ENCODE data around the gene POLR2L. TPM values are rescaled to one million over a fixed set of nuclear protein-coding genes. Genes with fewer than 3 reads are reported as not detected.

Gene POLR2L
- 109 TPM for polyA plus RNA-seq (ENCODE audit: insufficient read length)

DNA sequence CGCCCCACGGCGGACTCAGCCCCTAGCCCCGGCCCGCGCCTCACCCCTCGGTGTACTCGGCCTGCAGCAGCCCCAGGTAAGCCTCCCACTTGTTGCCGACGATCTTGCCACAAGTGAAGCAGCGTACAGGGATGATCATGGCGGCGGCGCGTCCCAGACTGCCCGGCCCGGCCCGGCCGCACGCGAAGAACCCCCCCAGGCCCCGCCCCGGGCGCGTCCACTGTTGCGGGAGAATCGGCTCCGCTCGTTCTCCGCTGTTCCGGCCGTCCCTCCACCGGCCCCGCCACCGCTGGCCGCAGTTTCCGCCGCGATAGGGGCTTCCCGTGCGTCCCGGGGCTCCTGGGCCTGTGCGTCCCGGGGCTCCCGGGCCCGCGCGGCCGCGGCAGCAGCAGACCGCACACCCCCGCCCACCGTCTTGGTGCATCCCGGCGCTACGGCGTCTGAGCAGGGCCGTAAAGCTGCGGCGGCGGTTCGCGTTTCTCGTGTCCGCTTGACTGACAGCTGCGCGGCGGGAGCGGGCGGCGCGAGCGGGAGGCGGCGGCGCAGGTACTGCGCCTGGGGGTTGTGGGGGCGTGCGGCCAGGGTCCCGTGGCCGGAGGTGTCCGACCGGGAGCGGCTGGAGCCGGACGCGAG is at the start of gene POLR2L, which contains the start of gene TSPAN4:
TSS of gene POLR2L (minus strand) at position 160 of the 633 bp plus-strand sequence. CDS start at position 139, 21 bp downstream.
TSS of gene TSPAN4 (plus strand) at position 483 of the 633 bp plus-strand sequence. CDS start 7,453 bp downstream, outside the sequence.
- DNase-seq (ENCODE audit: low read depth), result no peak

DNA sequence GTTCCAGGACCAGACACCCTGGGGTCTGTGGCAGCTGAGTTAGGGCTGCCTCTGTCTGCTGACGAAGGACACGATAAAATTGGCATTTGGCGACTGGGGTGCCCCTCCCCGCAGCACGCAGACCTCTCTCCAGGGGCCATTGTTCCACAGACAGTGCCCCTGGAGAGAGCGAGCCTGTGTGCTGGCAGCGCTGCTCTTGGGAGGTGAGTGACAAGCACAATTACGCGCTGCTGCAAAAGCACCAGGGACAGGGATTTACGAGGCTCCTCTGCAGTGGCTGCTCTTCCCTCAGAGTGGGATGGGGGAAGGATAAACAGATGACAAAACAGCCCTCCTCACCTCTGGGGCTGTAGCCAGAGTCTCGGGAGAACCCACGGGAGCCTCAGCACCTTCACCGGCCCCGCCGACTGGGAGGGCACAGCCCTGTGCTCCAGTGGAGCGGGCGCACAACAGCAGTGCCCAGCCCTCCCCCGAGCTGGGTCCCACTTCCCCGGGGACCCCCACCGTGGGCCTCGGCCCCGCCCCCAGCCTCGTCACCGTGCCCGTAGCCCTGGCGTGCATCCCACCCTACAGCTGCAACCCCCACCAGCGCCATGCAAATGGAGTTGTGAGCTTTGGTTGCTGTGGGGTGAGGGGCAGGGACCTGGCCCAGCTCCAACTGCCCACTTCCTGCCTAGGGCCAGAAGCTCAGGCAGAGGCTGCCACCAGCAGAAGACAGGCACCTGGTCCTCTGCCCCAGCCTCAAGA is 48.6 kb upstream of the POLR2L start:
- DNase-seq (ENCODE audit: low read depth), result no peak

DNA sequence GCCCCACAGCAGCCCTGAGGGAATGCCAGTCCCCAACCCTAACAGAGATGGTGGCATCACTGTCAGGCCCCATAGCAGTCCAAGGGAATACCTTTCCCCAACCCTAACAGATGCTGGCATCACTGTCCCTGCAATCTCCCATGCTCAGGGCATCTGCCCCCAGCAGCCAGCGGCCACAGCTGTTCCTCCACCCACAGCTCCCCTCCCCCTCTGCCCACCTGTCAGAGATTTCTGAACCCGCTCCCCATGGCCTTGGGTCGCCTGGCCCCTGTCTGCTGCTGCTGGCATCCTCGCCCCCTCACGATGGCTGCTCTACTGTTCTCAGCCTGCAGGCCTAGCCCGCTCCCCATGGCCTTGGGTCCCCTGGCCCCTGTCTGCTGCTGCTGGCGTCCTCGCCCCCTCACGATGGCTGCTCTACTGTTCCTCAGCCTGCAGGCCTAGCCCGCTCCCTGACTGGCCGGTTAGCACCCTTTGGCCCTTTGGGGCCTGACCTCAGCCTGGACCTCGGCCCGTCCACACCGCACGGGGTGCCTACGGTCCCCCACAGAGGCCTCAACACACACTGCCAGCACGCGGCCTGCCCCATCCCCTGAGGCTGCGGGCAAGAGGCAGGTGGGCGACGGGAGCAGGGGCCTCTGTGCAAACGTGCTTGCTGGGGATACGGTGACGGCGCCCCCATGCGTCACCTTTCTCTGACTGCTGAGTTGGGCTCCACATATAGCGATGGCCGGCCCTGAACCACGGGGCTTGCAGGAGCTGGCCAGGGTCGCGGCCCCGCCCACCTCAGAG is 47.6 kb upstream of the POLR2L start:
- DNase-seq (ENCODE audit: low read depth), result no peak

DNA sequence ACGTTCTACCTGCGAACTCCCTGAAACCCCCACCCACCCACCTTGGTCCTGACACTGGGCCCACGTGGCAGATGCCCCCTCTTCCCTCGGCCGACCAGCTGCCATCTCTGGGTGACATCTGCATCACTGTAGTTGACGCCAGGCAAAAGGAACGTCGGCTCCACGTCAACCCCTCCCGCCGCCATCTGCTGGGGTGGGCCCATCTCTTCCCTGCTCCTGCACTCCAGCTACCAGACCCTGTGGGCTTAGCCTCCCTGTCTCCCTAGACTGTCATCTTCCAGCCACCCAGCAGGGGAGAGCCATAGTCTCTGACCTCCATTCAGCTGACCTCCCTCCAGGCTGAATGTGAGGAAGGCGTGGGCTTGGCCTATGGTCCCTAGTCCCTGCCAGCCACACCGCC is 46.9 kb upstream of the POLR2L start:
- DNase-seq (ENCODE audit: low read depth), result no peak

DNA sequence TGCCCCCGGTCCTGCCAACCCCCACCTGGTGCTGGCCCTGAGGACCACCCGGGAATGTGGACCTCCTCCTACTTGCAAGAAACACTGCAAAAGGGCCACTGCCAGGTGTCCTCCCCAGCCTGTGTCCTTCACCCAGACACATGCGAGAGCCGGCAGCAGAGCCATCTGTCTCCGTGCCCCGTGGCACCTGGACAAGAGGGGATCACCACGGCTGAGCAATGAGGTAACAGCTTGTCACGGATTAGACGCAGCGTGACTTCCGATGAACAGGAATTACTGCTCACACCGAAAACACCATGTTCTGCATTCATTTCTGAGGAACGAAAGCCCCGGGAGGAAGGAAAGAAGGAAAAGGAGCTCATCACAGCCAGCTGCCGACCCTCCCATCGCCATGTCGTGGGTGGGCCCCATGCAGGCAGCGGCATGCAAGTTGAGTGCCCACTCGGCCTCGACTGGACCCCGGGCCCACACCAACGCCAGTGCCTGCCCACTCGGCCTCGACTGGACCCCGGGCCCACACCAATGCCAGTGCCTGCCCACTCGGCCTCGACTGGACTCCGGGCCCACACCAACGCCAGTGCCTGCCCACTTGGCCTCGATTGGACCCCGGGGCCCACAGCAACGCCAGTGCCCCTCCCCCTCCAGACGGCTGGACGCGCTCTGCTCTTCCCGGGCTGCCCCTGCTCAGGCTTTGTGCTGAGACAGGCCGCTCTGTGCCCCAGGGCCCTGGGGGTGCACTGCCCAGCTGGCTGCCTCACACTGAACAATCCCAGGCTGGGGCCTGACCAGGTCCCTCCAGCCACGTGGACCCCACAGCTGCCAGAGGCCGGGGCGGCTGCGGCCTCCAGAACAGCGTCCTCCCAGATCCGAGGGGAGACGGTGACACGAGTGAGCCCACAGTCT is 46.2 kb upstream of the POLR2L start:
- DNase-seq (ENCODE audit: low read depth), result no peak

DNA sequence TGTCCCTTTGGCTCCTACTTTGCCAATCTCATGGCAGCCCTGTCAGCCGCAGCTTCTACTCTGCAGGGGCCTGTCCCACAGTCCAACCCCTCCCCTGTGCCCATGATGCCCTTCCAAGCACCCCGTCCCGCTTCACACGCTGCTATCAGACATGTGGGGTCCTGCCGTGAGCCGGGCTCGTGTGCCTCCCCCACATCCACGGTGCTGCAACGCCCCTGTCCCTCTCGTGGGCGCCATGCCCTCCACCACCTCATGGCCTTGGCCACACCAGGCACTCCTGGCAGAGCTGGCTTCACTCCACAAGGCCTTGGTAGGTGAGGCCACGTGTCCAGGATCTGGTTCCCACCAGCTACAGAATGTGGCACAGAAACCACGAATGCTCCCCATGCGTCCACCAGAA is 45.3 kb upstream of the POLR2L start:
- no peak for DNase-seq (ENCODE audit: low read depth)

DNA sequence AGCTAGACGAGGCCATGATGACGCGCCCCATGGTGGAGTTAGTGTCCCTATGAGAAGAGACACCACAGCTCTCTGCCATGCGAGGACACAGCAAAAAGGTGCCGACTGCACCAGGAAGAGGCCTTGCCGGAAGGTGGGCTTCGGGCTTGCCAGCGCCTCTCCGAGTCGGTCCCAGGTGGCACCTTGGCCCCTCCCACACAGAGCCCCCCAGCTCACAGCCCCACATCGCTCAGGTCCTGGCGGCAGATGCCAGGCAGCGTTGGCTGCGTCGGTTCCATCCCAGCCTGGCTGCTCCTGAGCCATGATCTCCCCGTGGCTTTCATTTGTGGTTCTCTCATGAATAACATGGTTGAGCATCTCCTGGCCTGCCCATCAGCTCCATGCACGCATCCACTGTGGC is 44.2 kb upstream of the POLR2L start:
- no peak for DNase-seq (ENCODE audit: low read depth)

DNA sequence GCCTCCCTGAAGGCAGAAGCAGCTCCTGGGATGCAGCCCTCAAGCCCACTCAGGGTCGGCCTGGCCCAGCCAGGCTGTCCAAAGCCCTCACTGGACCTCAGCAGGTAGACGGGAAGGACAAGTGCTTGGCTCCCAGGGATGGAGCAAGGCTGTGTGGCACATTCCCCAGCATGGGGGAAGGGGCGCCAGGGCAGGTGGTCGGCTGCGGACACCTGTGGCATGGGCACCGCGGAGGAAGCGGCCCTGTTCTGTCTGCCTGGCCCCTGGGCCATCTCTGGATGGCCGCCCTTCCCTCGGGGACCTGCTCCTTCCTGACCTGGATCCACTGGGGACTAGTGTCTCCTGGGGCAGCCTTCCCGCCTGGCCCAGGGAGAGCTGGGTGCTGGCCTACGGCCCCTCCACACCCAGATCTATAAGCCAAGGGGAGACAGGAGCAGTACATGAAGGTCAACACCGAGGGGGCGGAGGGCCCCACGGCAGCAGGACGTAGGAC is 42.3 kb upstream of the POLR2L start:
- DNase-seq (ENCODE audit: low read depth), result no peak

DNA sequence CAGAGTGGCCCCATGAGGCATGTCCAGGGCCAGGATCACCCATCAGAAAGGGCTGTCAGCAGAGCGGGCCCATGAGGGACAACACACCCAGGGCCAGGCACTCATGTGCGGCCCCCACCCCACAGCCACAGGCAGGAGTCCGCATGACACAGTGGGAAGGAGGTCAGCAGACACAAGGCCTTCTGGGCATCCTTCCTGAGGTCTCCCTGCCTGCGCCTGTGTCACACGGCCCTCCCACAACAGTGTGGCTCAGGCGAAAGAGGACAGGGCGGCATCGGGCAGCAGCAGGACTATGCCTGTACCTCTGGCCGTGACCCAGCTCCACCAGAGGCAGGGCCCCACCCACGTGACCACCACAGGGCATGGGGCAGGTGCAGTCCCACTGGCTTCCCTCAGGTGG is 41.2 kb upstream of the POLR2L start:
- DNase-seq (ENCODE audit: low read depth), result no peak

DNA sequence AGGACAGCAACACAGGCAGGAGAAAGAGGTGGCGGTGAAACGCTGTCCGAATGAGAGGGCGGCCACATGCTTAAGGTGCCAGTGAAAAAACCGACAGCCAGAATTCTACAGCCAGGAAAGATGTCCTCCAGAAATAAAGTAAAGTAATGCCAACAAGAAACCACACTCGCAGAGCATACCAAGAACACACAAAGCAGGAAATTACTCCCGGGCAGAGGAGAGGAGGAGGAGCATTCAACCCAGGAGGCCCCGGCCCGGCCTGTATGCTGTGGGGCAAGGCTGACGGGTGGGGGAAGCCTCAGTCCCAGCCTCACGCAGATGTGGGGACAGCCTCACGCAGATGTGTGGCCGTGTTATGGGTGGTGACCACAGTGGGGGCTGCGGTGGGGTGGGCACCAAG is 40.3 kb upstream of the POLR2L start:
- DNase-seq (ENCODE audit: low read depth), result no peak

DNA sequence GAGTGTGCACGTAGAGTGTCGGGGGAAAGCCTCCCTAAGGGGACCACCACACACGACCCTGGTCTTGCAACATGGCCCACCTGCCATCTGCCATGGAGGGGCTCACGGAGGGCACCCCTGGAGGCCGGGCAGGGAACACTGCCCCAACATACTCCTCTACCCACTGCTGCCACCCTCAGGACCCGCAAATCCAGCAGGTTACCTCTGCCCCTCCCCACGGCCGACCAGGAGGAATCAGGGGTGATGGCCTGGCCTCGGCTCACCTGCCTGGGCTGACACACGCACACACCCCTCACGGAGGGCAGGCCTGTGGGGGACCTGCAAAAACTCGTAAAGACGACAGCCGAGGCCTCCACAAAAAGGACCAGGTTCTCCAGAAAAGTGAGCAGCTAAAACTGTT is 38.1 kb upstream of the POLR2L start:
- DNase-seq (ENCODE audit: low read depth), result no peak

DNA sequence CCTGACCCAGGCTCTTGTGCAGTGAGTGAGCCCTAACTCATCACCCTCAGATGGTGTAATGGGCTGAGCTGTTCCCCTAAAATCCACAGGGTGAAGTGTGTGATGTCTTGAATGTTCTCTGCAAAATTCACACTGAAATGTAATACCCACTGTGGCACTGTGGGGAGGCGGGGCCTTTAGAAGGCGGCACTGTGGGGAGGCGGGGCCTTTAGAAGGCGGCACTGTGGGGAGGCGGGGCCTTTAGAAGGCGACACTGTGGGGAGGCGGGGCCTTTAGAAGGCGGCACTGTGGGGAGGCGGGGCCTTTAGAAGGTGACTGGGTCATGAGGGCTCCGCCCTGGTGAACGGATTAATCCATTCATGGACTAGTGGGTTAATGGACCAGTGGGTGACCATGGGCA is 35.2 kb upstream of the POLR2L start:
- DNase-seq (ENCODE audit: low read depth), result no peak

DNA sequence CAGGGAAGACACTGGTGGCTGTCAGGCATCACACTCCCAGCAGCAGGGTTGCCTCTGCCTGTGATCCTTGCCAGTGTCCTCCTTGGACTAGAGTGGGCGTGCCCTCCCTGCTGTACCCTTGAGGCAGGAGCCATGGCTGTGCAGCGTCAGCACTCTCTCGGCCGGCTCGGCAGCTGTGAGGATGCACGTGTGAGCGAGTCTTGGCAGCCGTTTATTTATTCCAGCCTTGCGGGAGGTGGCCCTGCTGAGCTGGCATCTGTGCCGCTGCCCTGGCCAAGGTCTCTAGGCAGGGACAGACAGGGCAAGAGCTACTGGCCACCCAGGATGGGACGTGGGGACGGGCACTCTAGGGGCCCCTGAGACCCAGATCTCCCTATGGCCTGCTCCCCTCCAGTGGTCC is 34.2 kb upstream of the POLR2L start:
- DNase-seq (ENCODE audit: low read depth), result no peak

DNA sequence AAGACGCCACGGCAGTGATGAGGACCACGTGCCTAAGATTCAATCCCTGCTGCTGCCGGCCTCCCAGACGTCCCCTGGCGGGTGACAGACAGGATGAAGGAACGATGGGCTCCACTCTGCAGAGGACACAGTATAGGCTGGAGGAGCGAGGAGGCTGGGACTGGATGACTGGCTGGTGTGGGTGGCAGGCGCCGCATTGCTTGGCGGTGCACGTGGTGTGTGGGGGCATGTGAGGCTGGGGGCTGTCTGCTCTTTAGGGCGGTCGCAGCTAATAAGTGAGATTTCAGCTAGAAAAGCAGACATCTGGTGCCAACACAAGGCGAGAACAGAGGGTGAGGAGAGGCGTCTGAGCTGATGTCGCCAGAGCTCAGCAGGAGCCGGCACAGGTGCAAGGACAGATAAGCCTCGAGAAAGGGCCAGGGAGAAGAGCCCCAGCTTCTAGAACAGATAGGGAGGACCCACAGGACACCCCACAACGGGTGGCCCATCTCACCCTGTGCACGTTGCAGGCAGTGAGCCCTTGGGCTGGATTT is 33.5 kb upstream of the POLR2L start:
- no peak for DNase-seq (ENCODE audit: low read depth)

DNA sequence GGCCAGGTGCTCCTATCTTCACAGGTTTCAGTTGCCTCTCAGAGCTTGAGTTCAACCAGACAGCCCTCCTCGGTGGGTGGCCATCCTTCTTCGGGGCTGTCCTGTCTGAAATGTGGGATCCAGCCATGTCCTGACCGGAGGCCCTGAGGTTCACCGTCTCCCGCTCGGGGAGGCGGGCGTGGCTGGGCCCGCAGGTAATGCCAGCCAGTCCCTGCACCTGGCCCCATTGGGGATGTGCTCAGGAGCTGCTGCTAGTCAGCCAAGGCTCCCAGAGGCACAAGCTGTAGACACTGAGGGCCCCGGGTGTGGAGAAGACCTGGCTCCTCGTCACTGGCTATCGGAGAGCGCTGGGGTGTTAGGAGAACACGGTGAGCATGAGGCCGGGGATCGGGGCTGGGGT is 32.9 kb upstream of the POLR2L start:
- DNase-seq (ENCODE audit: low read depth), result no peak

DNA sequence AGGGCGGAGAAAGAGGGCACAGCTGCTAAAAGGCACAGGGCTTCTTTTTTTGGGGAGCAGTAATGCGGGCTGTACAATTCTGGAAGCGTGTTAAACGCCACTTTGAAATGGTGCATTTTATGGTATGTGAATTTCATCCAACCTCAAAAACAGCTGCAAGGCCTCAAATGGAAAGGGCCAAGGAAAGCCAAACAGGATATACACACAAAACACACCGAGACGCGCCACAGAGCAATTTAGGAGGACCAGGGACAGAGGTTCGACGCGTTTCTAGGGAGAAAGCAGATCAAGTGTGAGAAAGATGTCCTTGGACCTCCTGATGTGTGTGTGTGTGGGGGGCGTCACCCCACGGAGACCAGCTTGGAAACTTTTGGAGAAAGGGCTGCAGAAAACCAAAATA is 31.4 kb upstream of the POLR2L start:
- DNase-seq (ENCODE audit: low read depth), result no peak

DNA sequence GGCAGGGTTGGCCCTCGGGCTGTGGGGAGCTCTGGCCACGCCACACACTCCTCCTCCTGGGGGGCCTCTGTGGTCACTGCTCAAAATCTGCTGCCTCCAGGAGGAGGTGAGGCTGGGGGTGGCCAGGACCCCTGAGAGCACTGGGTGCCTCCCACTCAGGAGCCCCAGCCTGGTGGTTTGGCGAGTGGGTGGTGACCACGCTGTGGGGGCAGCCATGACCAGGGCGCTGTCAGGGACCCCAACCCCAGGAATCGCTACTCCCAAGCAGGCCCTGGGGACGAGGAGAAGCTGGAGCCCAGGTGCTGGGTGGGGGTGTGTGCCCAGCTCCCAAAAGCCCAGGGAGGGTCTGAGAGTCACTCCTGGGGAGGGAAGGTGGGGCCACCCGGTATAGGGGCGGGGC is 30.5 kb upstream of the POLR2L start:
- DNase-seq (ENCODE audit: low read depth), result no peak

DNA sequence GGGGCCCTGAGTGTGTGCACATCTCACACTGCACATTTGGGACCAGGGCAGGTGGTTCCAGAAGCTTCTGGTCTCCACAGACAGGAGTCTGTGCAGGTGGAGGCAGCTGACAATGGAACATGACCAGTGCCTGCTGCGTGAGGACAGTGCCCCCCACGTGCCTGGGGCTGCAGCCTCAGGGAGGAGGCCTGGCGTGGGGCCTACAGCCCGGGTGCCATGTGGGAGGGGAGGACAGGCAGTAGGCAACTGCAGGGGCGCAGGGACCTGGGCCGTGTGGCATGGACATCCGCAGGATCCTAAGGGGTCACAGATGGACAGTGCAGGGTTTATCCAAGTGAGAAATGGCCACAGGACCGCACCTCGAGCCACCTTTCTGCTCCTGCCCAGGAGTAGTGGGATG is 29.1 kb upstream of the POLR2L start:
- no peak for DNase-seq (ENCODE audit: low read depth)

DNA sequence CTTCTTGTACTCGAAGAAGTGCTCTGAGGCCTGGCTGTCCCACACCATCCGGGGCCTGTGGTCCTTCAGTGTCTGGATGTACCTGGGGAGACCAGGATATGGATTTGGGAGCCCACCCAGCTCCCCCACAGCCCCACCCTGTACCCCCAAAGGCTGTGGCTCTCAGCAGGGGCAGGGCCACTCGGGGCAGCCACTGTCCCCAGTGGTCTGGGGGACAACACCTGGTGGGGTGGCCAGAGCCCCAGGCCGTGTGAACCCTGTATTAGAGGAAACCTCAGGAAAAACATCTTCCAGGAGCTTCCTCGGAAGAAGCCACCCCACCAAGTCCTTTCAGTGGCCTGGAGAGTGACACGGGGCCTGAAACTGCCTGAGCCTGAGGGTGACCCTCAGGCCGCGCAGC is 28.1 kb upstream of the POLR2L start:
- DNase-seq (ENCODE audit: low read depth), result no peak

DNA sequence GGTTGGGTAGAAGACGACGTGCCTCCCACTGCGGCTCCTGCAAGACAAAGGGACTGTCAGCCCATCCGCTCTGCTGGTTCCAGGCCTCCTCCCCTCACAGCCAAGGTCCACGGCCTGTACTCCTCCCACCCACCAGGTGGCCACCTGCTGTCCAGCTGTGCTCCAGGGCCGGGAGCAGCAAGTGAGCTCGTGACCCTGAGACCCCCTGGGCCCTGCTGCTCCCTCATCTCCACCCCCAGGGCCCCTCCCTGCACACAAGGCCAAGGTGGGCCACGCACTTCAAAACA is 27.7 kb upstream of the POLR2L start:
- DNase-seq (ENCODE audit: low read depth), result no peak

DNA sequence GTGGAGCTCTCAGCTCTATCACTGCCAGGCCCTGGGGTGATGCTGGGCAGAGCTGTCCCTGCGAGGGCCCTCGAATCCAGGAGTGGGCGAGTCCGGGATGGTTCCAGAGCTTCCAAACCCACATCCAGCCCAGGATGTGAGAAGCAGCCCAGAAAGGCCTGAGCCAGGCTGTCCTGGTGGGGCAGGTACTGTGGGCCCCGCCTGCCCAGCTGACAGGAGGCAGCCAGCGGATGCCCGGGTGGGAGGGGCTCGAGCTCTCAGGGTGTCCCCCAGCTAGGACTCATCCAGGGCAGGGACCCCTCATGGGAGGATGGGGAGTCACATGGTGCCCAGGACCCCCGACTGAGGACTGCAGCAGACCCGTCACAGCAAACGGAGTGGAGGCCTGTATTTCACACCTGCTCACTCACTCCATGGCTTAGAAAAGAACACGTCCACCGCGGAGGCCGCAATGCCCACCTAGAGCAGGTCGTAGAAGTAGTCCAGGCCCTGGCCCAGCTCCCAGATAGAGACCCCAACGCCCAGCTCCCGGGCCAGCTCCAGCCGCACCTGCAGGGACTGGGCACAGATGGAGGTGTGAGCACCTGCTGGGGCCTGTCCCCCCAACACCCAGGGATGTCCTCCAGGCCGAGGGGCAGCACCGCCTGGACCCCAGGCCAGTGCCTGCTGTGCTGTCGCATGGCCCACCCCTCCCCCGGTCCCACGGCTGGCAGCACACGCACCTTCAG is 27.2 kb upstream of the POLR2L start:
- no peak for DNase-seq (ENCODE audit: low read depth)

All from forelimb muscle (tissue), 1 donor.